Stimulated activated CD8-positive, alpha-beta memory T cell treated with anti-CD3 and anti-CD28 coated beads, Interleukin-2, amount 100 ng/mL, for 1 hour (primary cell): Measurements from ENCODE around the gene ERVV-1.
"Not testable (repeated sequence)": the region's sequence is repeated elsewhere in the genome, so short reads cannot be mapped to it uniquely, and the experiment has no call there.

Experiments used
- DNase-seq, 2 donors: peaks; one replicate each; pipeline ENCODE4 v3.0.0-alpha.2; 2020; ENCODE audit warnings: low read depth in 2 of 2

ERVV-1 gene

DNA sequence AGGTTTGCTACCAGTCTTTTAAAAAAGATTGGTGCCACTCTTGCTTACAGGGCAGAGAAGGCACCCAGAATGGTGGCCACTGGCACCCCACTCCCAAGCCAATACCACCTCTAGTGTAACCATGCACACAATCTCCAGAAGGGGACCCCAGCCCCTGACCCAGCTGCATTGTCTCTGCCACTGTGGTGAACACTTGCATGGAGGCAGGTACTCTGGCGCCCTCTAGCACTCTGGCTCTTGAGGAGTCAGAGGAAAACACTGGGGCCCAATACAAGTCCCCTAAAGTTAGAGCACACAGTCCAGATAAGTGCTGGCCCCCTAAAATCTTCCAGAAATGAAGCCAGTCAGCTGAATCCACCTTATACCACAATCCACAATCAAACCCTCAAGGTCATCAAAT, 6.0 kb downstream of the ERVV-1 start:
- DNase-seq, result no peak

DNA sequence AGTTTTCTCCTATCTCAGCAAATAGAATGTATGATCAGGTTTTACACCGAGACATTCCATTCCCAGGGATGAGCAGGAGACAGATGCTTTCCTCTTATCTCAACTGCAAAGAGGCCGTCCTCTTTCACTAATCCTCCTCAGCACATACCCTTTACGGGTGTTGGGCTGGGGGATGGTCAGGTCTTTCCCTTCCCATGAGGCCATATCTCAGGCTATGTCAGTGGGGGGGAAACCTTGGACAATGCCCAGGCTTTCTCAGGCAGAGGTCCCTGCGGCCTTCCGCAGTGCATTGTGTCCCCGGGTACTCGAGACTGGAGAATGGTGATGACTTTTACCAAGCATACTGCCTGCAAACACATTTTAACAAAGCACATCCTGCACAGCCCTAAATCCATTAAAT, 14.6 kb downstream of the ERVV-1 start:
- DNase-seq, result not testable (repeated sequence)

DNA sequence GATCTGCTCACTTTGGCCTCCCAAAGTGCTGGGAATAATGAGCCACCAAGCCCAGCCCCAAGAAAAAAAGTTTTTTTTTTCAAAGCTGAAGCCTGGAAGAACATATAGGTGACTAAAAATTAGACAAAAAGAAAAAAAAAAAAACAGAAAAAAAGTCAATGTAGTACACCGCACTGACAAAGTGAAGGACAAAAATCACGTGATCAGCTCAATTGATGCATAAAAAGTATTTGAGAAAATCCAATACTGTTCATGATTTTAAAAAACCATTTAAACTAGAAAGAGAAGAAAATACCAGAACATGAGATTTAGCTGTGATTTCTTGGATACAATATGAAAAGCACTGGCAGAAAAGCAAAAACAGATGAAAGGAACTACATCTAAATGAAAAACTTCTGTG, 20.3 kb downstream of the ERVV-1 start:
- DNase-seq, result no peak

DNA sequence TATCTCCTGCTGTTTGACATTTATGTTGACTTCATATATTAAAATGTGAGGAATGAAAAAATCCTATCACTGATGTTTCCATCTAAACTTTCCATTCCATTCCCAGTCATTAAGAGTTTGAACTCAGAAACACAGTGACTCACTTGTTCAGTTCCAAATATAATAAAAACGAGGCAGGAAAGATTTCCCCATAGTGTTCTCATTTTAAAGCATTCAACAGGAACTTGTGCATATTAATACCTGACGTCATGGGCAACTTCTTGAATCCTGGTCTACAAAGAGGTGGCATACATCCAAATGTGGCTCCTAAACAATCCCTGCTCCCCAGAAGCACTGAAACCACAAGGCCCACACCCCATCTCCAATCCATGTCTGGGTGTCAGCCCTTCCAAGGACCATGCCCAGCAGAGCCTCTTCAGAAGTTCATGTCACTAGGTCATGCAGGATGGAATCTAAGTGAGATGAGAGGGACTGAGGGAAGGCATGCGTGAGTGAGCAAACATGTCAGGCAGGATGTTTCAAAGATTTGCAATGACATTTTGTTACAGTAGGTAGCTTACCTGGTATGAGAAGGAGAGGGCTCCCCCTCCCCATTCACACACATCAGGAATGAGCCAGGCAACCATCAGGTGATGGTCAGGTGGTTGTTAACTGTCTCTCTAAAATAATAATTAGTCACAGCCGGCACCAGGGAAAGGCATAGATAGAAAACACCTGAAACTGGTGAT, 21.4 kb downstream of the ERVV-1 start:
- no peak for DNase-seq

DNA sequence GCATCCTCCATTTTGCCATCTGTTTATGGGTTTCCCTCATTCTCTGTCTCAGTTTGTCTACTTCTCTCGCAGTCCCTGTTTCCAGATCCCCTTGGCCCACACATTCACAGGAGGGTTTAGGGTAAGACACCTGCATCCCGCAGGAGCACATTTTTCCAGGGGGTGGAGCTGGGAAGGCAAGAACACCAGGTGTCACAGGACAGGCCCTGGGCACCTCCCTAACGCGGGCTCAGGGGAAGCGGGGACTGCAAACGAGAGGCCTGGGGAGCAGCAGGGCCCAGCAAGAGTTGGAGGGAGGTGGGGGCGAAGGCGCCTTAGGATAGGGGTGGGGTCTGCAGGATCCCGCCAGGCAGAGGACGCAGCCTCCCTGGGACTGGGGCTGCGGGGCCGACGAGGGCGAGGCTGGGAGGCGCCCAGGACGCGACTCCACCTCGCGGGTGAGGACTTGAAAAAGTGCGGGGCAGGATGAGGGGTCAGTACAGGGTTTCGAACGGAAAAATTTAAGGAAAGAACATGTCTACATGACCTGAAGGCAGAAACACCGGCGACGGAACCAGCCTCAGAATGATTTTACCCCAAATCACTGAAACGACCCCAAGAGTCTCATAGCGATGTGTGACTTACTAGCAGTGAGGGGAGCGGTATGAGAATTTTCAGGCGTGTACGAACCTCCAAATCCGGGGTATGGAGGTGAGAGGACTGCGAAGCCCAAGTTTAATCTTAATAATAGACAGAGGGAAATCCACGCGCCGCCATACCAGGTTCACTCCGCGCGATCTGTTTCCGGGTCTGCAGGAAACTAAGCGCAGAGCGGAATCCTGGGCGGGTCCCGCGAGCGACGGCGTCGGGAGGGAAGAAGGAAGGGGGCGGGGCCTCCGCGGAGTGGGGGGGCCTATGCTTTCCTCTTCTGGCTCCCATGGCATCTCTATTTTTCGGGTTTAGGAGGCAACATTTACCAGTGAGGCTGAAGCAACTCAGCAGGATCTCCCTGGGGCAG, 23.7 kb downstream of the ERVV-1 start:
- no peak for DNase-seq

DNA sequence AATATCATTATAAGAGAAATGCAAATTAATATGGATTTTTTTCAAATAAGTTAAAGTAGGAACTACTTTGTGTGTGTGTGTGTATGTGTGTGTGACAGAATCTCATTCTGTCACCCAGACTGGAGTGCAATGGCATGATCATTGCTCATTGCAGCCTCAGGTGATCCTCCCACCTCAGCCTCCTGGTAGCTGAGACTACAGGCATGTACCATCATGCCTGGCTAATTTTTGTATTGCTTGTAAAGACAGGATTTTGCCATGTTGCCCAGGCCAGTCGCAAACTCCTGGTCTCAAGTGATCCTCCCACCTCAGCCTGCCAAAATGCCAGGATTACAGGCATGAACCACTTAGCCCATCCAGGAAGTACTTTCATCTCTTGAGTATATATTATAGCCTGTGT, 27.6 kb downstream of the ERVV-1 start:
- no peak for DNase-seq

DNA sequence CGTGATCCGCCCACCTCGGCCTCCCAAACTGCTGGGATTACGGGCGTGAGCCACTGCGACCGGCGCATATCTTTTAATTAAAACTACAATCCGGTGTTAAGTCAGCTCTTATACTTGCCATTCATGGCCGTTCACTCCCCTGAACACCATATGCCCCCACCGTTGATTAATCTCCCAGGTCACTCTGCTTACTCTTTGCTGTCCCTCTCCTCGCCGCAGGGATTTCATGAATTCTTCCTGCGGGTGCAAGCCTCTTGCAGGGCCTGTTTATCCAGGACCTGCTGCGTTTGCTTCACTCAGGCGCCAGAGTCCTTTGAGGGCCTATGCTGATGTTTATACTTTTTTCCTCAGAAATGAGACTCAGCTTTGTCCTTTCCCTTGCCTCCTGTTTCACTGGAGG, 31.8 kb downstream of the ERVV-1 start:
- DNase-seq, result no peak

DNA sequence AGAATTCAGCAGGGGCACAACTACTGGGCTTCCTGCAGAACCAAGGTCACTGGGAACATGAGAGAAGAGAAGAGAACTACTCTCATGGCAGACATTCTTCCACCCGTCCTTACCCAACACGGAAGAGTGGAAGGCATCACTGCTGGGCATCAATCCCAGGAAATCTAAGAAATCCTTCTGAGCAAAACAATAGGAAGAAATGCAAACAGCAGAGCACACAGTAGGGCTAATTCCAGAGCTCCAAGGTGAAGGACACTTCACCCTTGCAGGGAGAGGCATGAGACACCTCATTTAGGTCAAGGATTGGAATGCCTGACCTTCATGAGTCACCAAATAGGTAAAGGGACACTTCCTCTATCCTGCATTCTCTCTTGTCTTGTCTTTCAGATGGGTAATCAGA, 33.7 kb downstream of the ERVV-1 start:
- DNase-seq, result no peak

DNA sequence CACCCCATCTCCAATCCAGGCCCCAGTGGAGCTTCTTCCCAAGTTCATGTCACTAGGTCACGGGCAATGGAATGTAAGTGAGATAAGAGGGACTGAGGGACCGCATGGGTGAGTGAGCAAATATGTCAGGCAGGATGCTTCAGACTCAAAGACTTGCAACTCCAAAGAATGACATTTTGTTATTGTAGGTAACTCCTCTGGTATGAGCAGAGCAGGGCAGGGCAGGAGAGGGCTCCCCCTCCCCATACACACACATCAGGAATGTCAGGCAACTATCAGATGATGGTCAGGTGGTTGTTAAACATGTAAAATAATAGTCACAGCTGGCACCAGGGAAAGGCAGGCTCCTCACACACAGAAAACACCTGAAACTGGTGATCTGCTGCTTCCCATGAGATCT, 41.4 kb downstream of the ERVV-1 start:
- DNase-seq, result no peak

DNA sequence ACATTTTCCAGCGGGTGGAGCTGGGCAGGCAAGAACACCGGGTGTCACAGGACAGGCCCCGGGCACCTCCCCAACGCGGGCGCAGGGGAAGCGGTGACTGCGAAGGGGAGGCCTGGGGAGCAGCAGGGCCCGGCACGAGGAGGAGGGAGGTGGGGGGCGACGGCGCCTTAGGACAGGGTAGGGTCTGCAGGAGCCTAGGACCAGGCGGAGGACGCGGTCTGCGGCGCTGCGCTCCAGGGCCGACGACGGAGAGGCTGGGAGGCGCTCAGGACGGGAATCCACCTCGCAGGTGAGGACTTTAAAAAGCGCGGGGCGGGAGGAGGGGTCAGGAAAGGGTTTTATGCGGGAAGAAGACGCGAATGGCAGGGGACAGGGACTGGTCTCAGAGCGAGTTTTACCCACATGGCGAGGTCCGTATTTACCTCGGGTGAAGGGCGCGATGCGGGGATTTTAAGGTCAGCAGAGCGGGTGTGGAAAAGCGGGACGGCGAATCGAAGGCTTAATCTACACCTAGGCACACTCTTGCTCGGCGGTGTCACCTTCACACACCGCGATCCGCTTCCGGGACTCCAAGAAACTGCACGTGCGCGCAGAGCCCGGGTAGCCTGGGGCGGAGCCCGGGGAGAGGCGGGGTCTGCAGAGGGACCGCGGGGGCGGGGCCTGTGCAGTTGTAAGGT, 44.3 kb downstream of the ERVV-1 start:
- DNase-seq, result no peak
